GM12878 (cell line): ENCODE results near the gene DOHH.

Experiments
- BHLHE40 ChIP-seq, 2 experiments: fragments of 450-650 bp in 1 of 2; IDR thresholded peaks; 2 replicates each; pipeline ENCODE4 v1.6.1; 2011 to 2017; ENCODE audit warnings: low read depth in 2 of 2, borderline replicate concordance in 1 of 2, improper control_type of control experiment in 1 of 2, low read length in 1 of 2, mild to moderate bottlenecking in 1 of 2
- BMI1 ChIP-seq: fragments of 450-650 bp; IDR thresholded peaks from 2 replicates; pipeline ENCODE4 v1.6.1; 2016; ENCODE audit warnings: mild to moderate bottlenecking, moderate library complexity, borderline replicate concordance
- CEBPB ChIP-seq, 2 experiments: fragments of 150-350 bp in 1 of 2; IDR thresholded peaks; 2 replicates each; pipeline ENCODE4 v1.6.1; 2012 to 2014; ENCODE audit warnings: low read depth in 2 of 2, low read length in 2 of 2, borderline replicate concordance in 1 of 2, inconsistent platforms in 1 of 2
- HDAC6 ChIP-seq: fragments of 200-600 bp; sonication (generic); IDR thresholded peaks from one replicate; pipeline ENCODE4 v1.8.0; 2017; ENCODE audit warnings: antibody characterized with exemption; ENCODE audit not compliant: unreplicated experiment
- POLR2AphosphoS5 ChIP-seq: IDR thresholded peaks from 2 replicates; pipeline ENCODE4 v1.6.1; 2011; ENCODE audit warnings: mild to moderate bottlenecking, low read length, inconsistent platforms
- RAD21 ChIP-seq: IDR thresholded peaks from 2 replicates; pipeline ENCODE4 v1.6.1; 2011; ENCODE audit warnings: mild to moderate bottlenecking, low read depth, low read length, moderate library complexity; ENCODE audit not compliant: insufficient read depth
- RAD51 ChIP-seq: fragments of 450-650 bp; IDR thresholded peaks from 2 replicates; pipeline ENCODE4 v1.6.1; 2016; ENCODE audit warnings: moderate library complexity, mild to moderate bottlenecking, inconsistent platforms
- SP1 ChIP-seq: IDR thresholded peaks from one replicate; pipeline ENCODE4 v1.6.1; 2011; ENCODE audit warnings: low read depth, low read length
- SRF ChIP-seq, 2 experiments: IDR thresholded peaks; 2 replicates each; pipeline ENCODE4 v1.6.1; 2011; ENCODE audit warnings: low read depth in 2 of 2, low read length in 2 of 2, mild to moderate bottlenecking in 1 of 2, moderate library complexity in 1 of 2
- SUZ12 ChIP-seq: fragments of 200-600 bp; sonication (generic); IDR thresholded peaks from one replicate; pipeline ENCODE4 v1.6.1; 2018; ENCODE audit warnings: antibody characterized with exemption, mild to moderate bottlenecking; ENCODE audit not compliant: unreplicated experiment
- TF ChIP-seq, protein P1 (sequence below), 3 experiments: IDR thresholded peaks in 2 of 3; conservative IDR thresholded peaks in 1 of 3; 2 replicates each; pipeline ENCODE4 v1.5.1; 2011; ENCODE audit warnings: low read depth in 3 of 3, low read length in 3 of 3, mild to moderate bottlenecking in 3 of 3, control low read depth in 2 of 3, moderate library complexity in 2 of 3, inconsistent platforms in 1 of 3, mixed read lengths in 1 of 3; ENCODE audit not compliant: control insufficient read depth in 2 of 3, insufficient read depth in 1 of 3; ENCODE audit errors: extremely low read depth in 1 of 3

DNA sequence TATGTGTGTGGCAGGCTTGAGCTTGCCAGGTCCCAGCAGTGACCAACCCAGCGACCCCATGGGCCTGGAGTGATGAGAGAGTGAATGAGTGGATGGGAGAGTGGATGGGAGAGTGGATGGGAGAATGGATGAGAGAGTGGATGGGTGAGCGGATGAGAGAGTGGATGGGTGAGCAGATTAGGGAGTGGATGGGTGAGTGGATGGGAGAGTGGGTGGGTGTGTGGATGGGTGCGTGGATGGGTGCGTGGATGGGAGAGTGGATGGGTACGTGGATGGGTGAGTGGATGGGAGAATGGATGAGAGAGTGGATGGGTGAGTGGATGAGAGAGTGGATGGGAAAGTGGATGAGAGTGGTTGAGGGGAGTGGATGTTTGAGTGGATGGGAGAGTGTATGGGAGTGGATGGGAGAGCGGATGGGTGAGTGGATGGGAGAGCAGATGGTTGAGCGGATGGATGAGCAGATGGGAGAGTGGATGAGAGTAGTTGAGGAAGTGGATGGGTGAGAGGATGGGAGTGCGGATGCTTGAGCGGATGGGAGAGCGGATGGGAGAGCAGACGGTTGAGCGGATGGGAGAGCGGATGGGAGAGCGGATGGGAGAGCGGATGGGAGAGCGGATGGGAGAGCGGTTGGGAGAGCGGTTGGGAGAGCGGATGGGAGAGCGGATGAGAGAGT is 28.2 kb upstream of the DOHH start:
- TF ChIP-seq, protein P1, sequence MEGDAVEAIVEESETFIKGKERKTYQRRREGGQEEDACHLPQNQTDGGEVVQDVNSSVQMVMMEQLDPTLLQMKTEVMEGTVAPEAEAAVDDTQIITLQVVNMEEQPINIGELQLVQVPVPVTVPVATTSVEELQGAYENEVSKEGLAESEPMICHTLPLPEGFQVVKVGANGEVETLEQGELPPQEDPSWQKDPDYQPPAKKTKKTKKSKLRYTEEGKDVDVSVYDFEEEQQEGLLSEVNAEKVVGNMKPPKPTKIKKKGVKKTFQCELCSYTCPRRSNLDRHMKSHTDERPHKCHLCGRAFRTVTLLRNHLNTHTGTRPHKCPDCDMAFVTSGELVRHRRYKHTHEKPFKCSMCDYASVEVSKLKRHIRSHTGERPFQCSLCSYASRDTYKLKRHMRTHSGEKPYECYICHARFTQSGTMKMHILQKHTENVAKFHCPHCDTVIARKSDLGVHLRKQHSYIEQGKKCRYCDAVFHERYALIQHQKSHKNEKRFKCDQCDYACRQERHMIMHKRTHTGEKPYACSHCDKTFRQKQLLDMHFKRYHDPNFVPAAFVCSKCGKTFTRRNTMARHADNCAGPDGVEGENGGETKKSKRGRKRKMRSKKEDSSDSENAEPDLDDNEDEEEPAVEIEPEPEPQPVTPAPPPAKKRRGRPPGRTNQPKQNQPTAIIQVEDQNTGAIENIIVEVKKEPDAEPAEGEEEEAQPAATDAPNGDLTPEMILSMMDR (IDR thresholded peaks at IDR 0.05 in 2 of 3, conservative IDR thresholded peaks at IDR 0.05 in 1 of 3; ENCODE audit: control insufficient read depth in 2 of 3, extremely low read depth in 1 of 3, insufficient read depth in 1 of 3, low read depth in 3 of 3, low read length in 3 of 3): no peak
- TF ChIP-seq BHLHE40 (IDR thresholded peaks at IDR 0.05; ENCODE audit: borderline replicate concordance in 1 of 2, low read depth in 2 of 2, low read length in 1 of 2): no peak
- no peak for TF ChIP-seq SRF (IDR thresholded peaks at IDR 0.05; ENCODE audit: low read depth in 2 of 2, low read length in 2 of 2)
- TF ChIP-seq CEBPB (IDR thresholded peaks at IDR 0.05; ENCODE audit: borderline replicate concordance in 1 of 2, low read depth in 2 of 2, low read length in 2 of 2): no peak
- TF ChIP-seq RAD21: no peak
- TF ChIP-seq RAD51: no peak
- TF ChIP-seq HDAC6: no peak
- no peak for TF ChIP-seq POLR2AphosphoS5
- TF ChIP-seq SUZ12: no peak
- TF ChIP-seq BMI1: no peak
- TF ChIP-seq SP1: no peak
